Measurements from ENCODE around the gene INHA. TPM values are rescaled to one million over a fixed set of nuclear protein-coding genes. Genes with fewer than 3 reads are reported as not detected.

INHA gene
- total RNA-seq, 1 experiment from 2014 or later = not detected

DNA sequence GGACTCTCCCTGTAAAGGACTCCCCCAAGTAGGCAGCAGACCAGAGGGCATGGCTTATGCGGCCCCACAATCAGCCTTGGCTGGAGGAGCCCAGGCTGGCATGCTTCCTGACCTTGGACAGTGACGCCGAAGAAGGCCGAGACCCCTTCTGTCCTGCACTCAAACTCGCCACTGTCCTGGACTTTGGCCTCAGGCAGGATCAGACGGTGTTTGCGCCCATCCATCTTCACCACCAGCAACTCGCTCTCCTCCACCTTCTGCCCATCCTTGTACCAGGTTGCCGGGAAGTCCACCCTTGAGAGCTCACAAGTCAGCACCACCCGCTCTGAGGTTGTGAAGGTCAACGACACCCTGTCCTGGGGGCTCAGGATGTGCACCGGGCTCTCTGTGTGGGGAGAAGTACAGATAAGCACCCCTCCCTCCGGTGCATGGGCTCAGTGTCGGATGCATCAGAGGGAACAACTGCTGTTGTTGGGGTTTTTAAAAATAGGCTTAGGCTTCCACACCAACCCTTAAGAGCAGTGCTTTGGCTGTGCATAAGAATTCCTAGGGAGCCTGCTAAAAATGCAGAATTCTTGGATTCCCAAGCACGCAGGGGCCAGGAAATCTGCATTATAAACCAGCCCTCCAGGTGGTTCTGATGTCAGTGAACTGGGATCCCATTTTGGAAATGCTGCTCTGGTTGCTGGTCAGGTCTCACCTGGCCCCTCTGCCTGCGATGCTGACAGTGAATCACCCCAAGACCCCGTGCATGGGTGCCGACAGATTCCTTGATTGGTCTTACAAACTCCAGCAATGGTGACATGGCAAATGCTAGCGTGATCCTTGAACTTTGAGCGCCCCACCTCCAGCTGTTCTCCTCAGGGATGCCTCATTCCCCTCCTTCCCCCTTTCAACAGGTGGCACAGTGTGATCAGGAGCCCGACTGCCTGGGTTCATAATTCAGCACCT lies 6.7 kb upstream of the INHA start:
- H3K4me2 ChIP-seq (ENCODE audit: low read depth, low read length, poor library complexity, severe bottlenecking) = no peak overlapping the region
- no peaks in the 10 kb centered on the region for H3K79me2 ChIP-seq (ENCODE audit: low read length)
- H3K9me3 ChIP-seq (ENCODE audit: low read length) = no peaks in the 10 kb centered on the region
- H3K27me3 ChIP-seq (ENCODE audit: low read length) = no peaks in the 10 kb centered on the region
- no peak for DNase-seq
- H3K27ac ChIP-seq (ENCODE audit: low read length) = no peak overlapping the region
- no peaks in the 10 kb centered on the region for H3K9me2 ChIP-seq (replicated peaks; ENCODE audit: insufficient read depth, low read length)
- no peaks in the 10 kb centered on the region for H4K20me1 ChIP-seq (ENCODE audit: insufficient read depth, low read depth, low read length)
- no peak overlapping the region for H3K9ac ChIP-seq (ENCODE audit: low read length)
- no peaks in the 10 kb centered on the region for H3K36me3 ChIP-seq (ENCODE audit: insufficient read depth, low read length)
- no peak overlapping the region for H3K4me3 ChIP-seq (ENCODE audit: low read length)
- H2AFZ ChIP-seq (ENCODE audit: low read length) = no peak overlapping the region
- no peaks in the 10 kb centered on the region for H3K4me1 ChIP-seq (ENCODE audit: low read length)

DNA sequence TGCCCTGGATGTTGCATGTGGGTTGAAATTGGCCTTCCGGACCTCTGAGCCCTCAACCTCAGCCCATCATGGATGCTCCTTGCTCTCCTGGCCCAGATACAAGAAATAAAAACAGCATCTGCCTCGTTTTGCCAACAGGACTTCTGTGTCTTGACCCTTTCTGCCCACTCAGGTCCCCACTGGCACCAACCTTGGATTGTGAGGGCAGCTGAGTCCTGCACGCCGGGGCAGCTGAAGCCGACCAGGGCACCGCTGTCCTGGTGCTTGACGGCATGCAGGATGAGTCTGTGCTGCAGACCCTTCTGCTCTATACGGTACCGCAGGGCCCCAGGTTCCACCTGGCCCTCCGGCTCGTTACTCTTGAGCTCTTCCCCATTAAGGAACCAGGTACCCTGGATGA lies 5.5 kb upstream of the INHA start:
- H3K9ac ChIP-seq (ENCODE audit: low read length) = no peak overlapping the region

GRCh38 chr2:219567131-219567530 lies 5.0 kb upstream of the INHA start:
- no peak overlapping the region for H2AFZ ChIP-seq (ENCODE audit: low read length)

More for the DNA sequence above, 5.5 kb upstream of the INHA start:
- Histone ChIP-seq H3K4me2 (ENCODE audit: low read depth, low read length, poor library complexity, severe bottlenecking) (no peak overlapping the region), H3K9me3 (ENCODE audit: low read length) (no peaks in the 10 kb centered on the region), H3K79me2 (ENCODE audit: low read length) (no peaks in the 10 kb centered on the region), H3K4me3 (ENCODE audit: low read length) (no peak overlapping the region), H3K4me1 (ENCODE audit: low read length) (no peaks in the 10 kb centered on the region), H4K20me1 (ENCODE audit: insufficient read depth, low read depth, low read length) (no peaks in the 10 kb centered on the region), H3K27ac (ENCODE audit: low read length) (no peak overlapping the region), H2AFZ (ENCODE audit: low read length) (no peak overlapping the region), H3K36me3 (ENCODE audit: insufficient read depth, low read length) (no peaks in the 10 kb centered on the region), H3K9me2 (replicated peaks; ENCODE audit: insufficient read depth, low read length) (no peaks in the 10 kb centered on the region), H3K27me3 (ENCODE audit: low read length) (no peaks in the 10 kb centered on the region)
- no peak for DNase-seq

GRCh38 chr2:219567791-219568361 lies 4.2 kb upstream of the INHA start:
- Histone ChIP-seq H3K4me1 (ENCODE audit: low read length) (no peaks in the 10 kb centered on the region), H4K20me1 (ENCODE audit: insufficient read depth, low read depth, low read length) (no peaks in the 10 kb centered on the region), H3K36me3 (ENCODE audit: insufficient read depth, low read length) (no peaks in the 10 kb centered on the region), H3K4me2 (ENCODE audit: low read depth, low read length, poor library complexity, severe bottlenecking) (no peak overlapping the region), H2AFZ (ENCODE audit: low read length) (no peak overlapping the region), H3K9me2 (replicated peaks; ENCODE audit: insufficient read depth, low read length) (no peaks in the 10 kb centered on the region), H3K27me3 (ENCODE audit: low read length) (no peaks in the 10 kb centered on the region), H3K4me3 (ENCODE audit: low read length) (no peak overlapping the region), H3K9ac (ENCODE audit: low read length) (no peak overlapping the region), H3K79me2 (ENCODE audit: low read length) (no peaks in the 10 kb centered on the region), H3K9me3 (ENCODE audit: low read length) (no peaks in the 10 kb centered on the region), H3K27ac (ENCODE audit: low read length) (no peak overlapping the region)
- no peak for DNase-seq

More at GRCh38 chr2:219567131-219567530, 5.0 kb upstream of the INHA start:
- H3K4me2 ChIP-seq (ENCODE audit: low read depth, low read length, poor library complexity, severe bottlenecking) = no peak overlapping the region
- H3K27me3 ChIP-seq (ENCODE audit: low read length) = no peaks in the 10 kb centered on the region
- no peak overlapping the region for H3K4me3 ChIP-seq (ENCODE audit: low read length)
- no peaks in the 10 kb centered on the region for H3K79me2 ChIP-seq (ENCODE audit: low read length)
- H3K36me3 ChIP-seq (ENCODE audit: insufficient read depth, low read length) = no peaks in the 10 kb centered on the region
- H3K9ac ChIP-seq (ENCODE audit: low read length) = no peak overlapping the region
- no peaks in the 10 kb centered on the region for H3K4me1 ChIP-seq (ENCODE audit: low read length)
- H3K9me2 ChIP-seq (replicated peaks; ENCODE audit: insufficient read depth, low read length) = no peaks in the 10 kb centered on the region
- DNase-seq = no peak
- H4K20me1 ChIP-seq (ENCODE audit: insufficient read depth, low read depth, low read length) = no peaks in the 10 kb centered on the region
- no peaks in the 10 kb centered on the region for H3K9me3 ChIP-seq (ENCODE audit: low read length)
- no peak overlapping the region for H3K27ac ChIP-seq (ENCODE audit: low read length)

GRCh38 chr2:219569041-219569440 lies 3.1 kb upstream of the INHA start:
- no peak for DNase-seq
- no peaks in the 10 kb centered on the region for H3K9me2 ChIP-seq (replicated peaks; ENCODE audit: insufficient read depth, low read length)
- no peaks in the 10 kb centered on the region for H3K79me2 ChIP-seq (ENCODE audit: low read length)
- H3K9me3 ChIP-seq (ENCODE audit: low read length) = no peaks in the 10 kb centered on the region
- H4K20me1 ChIP-seq (ENCODE audit: insufficient read depth, low read depth, low read length) = no peaks in the 10 kb centered on the region
- no peaks in the 10 kb centered on the region for H3K27me3 ChIP-seq (ENCODE audit: low read length)
- H2AFZ ChIP-seq (ENCODE audit: low read length) = no peak overlapping the region
- no peak overlapping the region for H3K27ac ChIP-seq (ENCODE audit: low read length)
- no peaks in the 10 kb centered on the region for H3K4me1 ChIP-seq (ENCODE audit: low read length)
- H3K4me2 ChIP-seq (ENCODE audit: low read depth, low read length, poor library complexity, severe bottlenecking) = no peak overlapping the region
- no peak overlapping the region for H3K4me3 ChIP-seq (ENCODE audit: low read length)
- H3K36me3 ChIP-seq (ENCODE audit: insufficient read depth, low read length) = no peaks in the 10 kb centered on the region
- no peak overlapping the region for H3K9ac ChIP-seq (ENCODE audit: low read length)

DNA sequence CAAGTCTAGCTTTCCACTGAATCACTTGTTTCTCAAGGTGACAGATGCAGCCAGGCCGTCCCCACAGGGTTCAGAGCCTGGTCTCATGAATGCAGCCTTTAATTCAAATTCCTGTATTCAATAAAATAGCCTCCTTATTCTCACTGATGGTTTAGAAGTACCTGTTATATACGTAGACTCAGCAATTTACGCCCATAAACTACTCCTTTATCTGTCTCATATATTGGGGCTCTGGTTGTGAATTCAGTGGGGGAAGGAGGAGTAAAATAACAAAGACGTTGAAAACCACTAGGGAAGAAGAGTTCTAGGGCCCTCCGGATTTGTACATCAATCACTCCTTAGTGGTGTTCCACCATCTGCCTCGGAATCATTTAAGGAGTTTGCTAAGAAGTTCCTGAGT lies 2.5 kb upstream of the INHA start:
- no peaks in the 10 kb centered on the region for H3K9me2 ChIP-seq (replicated peaks; ENCODE audit: insufficient read depth, low read length)
- H3K4me2 ChIP-seq (ENCODE audit: low read depth, low read length, poor library complexity, severe bottlenecking) = no peak overlapping the region
- H3K9me3 ChIP-seq (ENCODE audit: low read length) = no peaks in the 10 kb centered on the region
- H3K27me3 ChIP-seq (ENCODE audit: low read length) = no peaks in the 10 kb centered on the region
- no peak overlapping the region for H2AFZ ChIP-seq (ENCODE audit: low read length)
- H3K4me3 ChIP-seq (ENCODE audit: low read length) = no peak overlapping the region
- no peak overlapping the region for H3K27ac ChIP-seq (ENCODE audit: low read length)
- DNase-seq = no peak
- no peaks in the 10 kb centered on the region for H3K36me3 ChIP-seq (ENCODE audit: insufficient read depth, low read length)
- H3K9ac ChIP-seq (ENCODE audit: low read length) = no peak overlapping the region
- no peaks in the 10 kb centered on the region for H4K20me1 ChIP-seq (ENCODE audit: insufficient read depth, low read depth, low read length)
- H3K79me2 ChIP-seq (ENCODE audit: low read length) = no peaks in the 10 kb centered on the region
- H3K4me1 ChIP-seq (ENCODE audit: low read length) = no peaks in the 10 kb centered on the region

- H3K4me1 ChIP-seq (ENCODE audit: low read length) = no peaks in the 10 kb centered on the region
- DNase-seq = no peak
- no peaks in the 10 kb centered on the region for H3K27me3 ChIP-seq (ENCODE audit: low read length)
- H3K9ac ChIP-seq (ENCODE audit: low read length) = no peak overlapping the region
- H3K9me3 ChIP-seq (ENCODE audit: low read length) = no peaks in the 10 kb centered on the region
- H3K4me2 ChIP-seq (ENCODE audit: low read depth, low read length, poor library complexity, severe bottlenecking) = no peak overlapping the region
- H3K79me2 ChIP-seq (ENCODE audit: low read length) = no peaks in the 10 kb centered on the region
- H3K27ac ChIP-seq (ENCODE audit: low read length) = no peak overlapping the region
- H3K9me2 ChIP-seq (replicated peaks; ENCODE audit: insufficient read depth, low read length) = no peaks in the 10 kb centered on the region
- no peaks in the 10 kb centered on the region for H4K20me1 ChIP-seq (ENCODE audit: insufficient read depth, low read depth, low read length)
- no peaks in the 10 kb centered on the region for H3K36me3 ChIP-seq (ENCODE audit: insufficient read depth, low read length)
- no peak overlapping the region for H3K4me3 ChIP-seq (ENCODE audit: low read length)
- H2AFZ ChIP-seq (ENCODE audit: low read length) = no peak overlapping the region
Measured at GRCh38 chr2:219570194-219570923, 1.8 kb upstream of the INHA start.

GRCh38 chr2:219570924-219571310 lies 1.2 kb upstream of the INHA start:
- Histone ChIP-seq H3K9ac (ENCODE audit: low read length) (no peak overlapping the region), H3K9me3 (ENCODE audit: low read length) (no peaks in the 10 kb centered on the region), H3K79me2 (ENCODE audit: low read length) (no peaks in the 10 kb centered on the region), H3K9me2 (replicated peaks; ENCODE audit: insufficient read depth, low read length) (no peaks in the 10 kb centered on the region), H2AFZ (ENCODE audit: low read length) (no peak overlapping the region), H3K4me2 (ENCODE audit: low read depth, low read length, poor library complexity, severe bottlenecking) (no peak overlapping the region), H3K36me3 (ENCODE audit: insufficient read depth, low read length) (no peaks in the 10 kb centered on the region), H3K27ac (ENCODE audit: low read length) (no peak overlapping the region), H3K4me3 (ENCODE audit: low read length) (no peak overlapping the region), H3K4me1 (ENCODE audit: low read length) (no peaks in the 10 kb centered on the region), H3K27me3 (ENCODE audit: low read length) (no peaks in the 10 kb centered on the region), H4K20me1 (ENCODE audit: insufficient read depth, low read depth, low read length) (no peaks in the 10 kb centered on the region)
- no peak for DNase-seq

Measured in Karpas-422 (cell line).